ENCODE measurements around the gene PRR23C.

- TF ChIP-seq FOXA1 (IDR thresholded peaks at IDR 0.05), result no peak
- no peak for TF ChIP-seq TAF1 (conservative IDR thresholded peaks at IDR 0.05)
- TF ChIP-seq CTCF (IDR thresholded peaks at IDR 0.05; ENCODE audit: low read depth, low read length, missing input control), result no peak
- no peak for TF ChIP-seq ATF3 (IDR thresholded peaks at IDR 0.05)
- no peak for TF ChIP-seq RAD21 (IDR thresholded peaks at IDR 0.05)
- TF ChIP-seq YY1 (IDR thresholded peaks at IDR 0.05), result no peak
- TF ChIP-seq JUND (IDR thresholded peaks at IDR 0.05), result no peak
- no peak for TF ChIP-seq GABPA (IDR thresholded peaks at IDR 0.05 in 1 of 2, conservative IDR thresholded peaks at IDR 0.05 in 1 of 2)
- TF ChIP-seq, protein P1, sequence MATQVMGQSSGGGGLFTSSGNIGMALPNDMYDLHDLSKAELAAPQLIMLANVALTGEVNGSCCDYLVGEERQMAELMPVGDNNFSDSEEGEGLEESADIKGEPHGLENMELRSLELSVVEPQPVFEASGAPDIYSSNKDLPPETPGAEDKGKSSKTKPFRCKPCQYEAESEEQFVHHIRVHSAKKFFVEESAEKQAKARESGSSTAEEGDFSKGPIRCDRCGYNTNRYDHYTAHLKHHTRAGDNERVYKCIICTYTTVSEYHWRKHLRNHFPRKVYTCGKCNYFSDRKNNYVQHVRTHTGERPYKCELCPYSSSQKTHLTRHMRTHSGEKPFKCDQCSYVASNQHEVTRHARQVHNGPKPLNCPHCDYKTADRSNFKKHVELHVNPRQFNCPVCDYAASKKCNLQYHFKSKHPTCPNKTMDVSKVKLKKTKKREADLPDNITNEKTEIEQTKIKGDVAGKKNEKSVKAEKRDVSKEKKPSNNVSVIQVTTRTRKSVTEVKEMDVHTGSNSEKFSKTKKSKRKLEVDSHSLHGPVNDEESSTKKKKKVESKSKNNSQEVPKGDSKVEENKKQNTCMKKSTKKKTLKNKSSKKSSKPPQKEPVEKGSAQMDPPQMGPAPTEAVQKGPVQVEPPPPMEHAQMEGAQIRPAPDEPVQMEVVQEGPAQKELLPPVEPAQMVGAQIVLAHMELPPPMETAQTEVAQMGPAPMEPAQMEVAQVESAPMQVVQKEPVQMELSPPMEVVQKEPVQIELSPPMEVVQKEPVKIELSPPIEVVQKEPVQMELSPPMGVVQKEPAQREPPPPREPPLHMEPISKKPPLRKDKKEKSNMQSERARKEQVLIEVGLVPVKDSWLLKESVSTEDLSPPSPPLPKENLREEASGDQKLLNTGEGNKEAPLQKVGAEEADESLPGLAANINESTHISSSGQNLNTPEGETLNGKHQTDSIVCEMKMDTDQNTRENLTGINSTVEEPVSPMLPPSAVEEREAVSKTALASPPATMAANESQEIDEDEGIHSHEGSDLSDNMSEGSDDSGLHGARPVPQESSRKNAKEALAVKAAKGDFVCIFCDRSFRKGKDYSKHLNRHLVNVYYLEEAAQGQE (IDR thresholded peaks at IDR 0.05), result no peak
- TF ChIP-seq SP1 (IDR thresholded peaks at IDR 0.05), result no peak
These were observed 28.2 kb downstream of the PRR23C start for GRCh38 chr3:139016430-139017048.

All from liver (tissue), 3 donors.